Testis (tissue), 3 donors: Measurements from ENCODE around the gene TTC36. TPM values are rescaled to one million over a fixed set of nuclear protein-coding genes. Genes with fewer than 3 reads are reported as not detected.

Source experiments
- DNase-seq: peaks from one replicate; pipeline ENCODE4 v3.0.0-alpha.2; 2019
- H3K27ac ChIP-seq, 2 donors: fragments of 200-600 bp; sonication (generic); one replicate each; pipeline ENCODE4 v1.5.1; 2019
- H3K27me3 ChIP-seq: fragments of 200-600 bp; sonication (generic); one replicate; pipeline ENCODE4 v1.5.1; 2019
- H3K36me3 ChIP-seq: fragments of 200-600 bp; sonication (generic); one replicate; pipeline ENCODE4 v1.5.1; 2017; ENCODE audit warnings: low read depth; ENCODE audit errors: missing control alignments
- H3K4me1 ChIP-seq: fragments of 200-600 bp; sonication (generic); one replicate; pipeline ENCODE4 v1.5.1; 2019
- H3K4me3 ChIP-seq, 2 donors: fragments of 200-600 bp; sonication (generic); one replicate each; pipeline ENCODE4 v1.5.1; 2017 to 2019
- H3K9me3 ChIP-seq: fragments of 200-600 bp; sonication (generic); one replicate; pipeline ENCODE4 v1.5.1; 2017
- POLR2A ChIP-seq: fragments of 450-650 bp; IDR thresholded peaks from one replicate; pipeline ENCODE4 v1.6.1; 2017; ENCODE audit warnings: antibody characterized with exemption, mild to moderate bottlenecking, moderate library complexity
- WGBS, 2 donors: methylation state at CpG; one replicate each; pipeline ENCODE4 v1.1.5; 2018; 5-methylcytosine and 5-hydroxymethylcytosine counted together
- intact Hi-C: fragments of 100-400 bp; cut with DNase I; formaldehyde crosslinking; loops from one replicate; pipeline ENCODE4 v1.15.1; 2023; ENCODE audit warnings: low total_unique reads
- polyA plus RNA-seq: library from polyadenylated mRNA; stranded (reverse); fragments of 350-450 nt; fragmentation: Illumina TruSeq; extraction: RNeasy Lipid Tissue Mini Kit (QIAGEN cat#74804); gene quantifications from one replicate; pipeline ENCODE4 v1.2.3, GENCODE V29; 2014; ENCODE audit warnings: low read depth, low replicate concordance; ENCODE audit not compliant: insufficient read depth
- total RNA-seq, 2 donors: library from RNA; depleted of rRNA; stranded (reverse); fragments of >200 nt; gene quantifications; one replicate each; pipeline ENCODE4 v1.2.3, GENCODE V29; 2016
- TF ChIP-seq, protein P1 (sequence below), 3 experiments: fragments of 450-650 bp in 2 of 3; fragments of 200-600 bp in 1 of 3; sonication (generic) in 1 of 3; IDR thresholded peaks; one replicate each; pipeline ENCODE4 v1.5.1; 2016 to 2019; ENCODE audit warnings: antibody characterized with exemption in 3 of 3, mild to moderate bottlenecking in 2 of 3, moderate library complexity in 1 of 3

TTC36 gene
- total and polyA plus RNA-seq, 3 donors from 2014 or later: 4.9 to 5.7 TPM; not detected in 1

DNA sequence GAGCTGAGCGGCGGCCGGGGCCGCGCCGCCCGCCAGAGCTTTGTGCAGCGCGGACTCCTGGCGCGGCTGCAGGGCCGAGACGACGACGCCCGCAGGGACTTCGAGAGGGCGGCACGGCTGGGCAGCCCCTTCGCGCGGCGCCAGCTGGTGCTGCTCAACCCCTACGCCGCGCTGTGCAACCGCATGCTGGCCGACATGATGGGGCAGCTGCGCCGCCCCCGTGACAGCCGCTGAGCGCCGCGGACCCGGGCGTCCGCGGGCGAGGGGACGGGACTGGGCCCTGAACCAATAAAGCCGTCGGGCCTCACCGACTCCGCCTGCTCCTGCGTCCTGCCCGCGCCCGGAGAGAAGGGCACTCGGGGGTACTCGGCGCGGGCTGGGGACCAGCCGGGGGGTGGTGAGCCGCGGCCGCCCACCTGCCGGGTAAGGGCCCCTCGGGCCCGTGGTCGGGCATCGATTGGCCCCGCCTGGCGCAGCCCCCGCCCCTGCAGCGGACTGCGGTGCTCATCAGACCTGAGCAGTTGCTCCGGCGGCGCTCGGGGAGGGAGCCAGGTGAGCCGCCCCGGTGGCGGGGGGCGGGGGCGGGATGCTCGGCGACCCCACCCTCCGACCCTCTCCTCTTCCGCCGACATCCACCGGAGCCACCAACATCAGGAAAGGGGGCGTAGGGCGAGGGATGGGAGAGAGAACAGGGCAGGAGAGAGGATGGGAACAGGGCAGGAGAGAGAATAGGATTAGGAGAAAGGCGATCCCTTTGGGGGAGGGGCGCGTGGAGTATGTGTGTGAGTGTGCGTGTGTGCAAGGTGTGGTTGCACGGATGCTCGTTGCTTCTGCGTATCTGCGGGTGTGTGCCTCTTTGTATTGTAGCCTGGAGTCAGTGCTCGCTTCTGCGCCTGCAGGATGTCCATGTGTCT, 3.7 kb downstream of the TTC36 start, which contains the start of gene TMEM25:
TMEM25 (plus strand) TSS at position 510 of the 914 bp plus-strand sequence. CDS start 610 bp downstream, outside the sequence.
- Histone ChIP-seq H3K9me3 (no peaks in the 10 kb centered on the region), H3K36me3 (no peaks in the 10 kb centered on the region), H3K4me3 (peak within 1 kb of the TSS; percentile 85 to 90), H3K27me3 (no peaks in the 10 kb centered on the region), H3K27ac (peak within 1 kb of the TSS; percentile 71 to 86), H3K4me1 (peaks cover 15% of the 10 kb centered on the region)
- peak; percentile 88 for DNase-seq
- WGBS, 2 donors: 1% methylated on average over 27 to 46 of the region's 94 CpGs
- TF ChIP-seq, protein P1, sequence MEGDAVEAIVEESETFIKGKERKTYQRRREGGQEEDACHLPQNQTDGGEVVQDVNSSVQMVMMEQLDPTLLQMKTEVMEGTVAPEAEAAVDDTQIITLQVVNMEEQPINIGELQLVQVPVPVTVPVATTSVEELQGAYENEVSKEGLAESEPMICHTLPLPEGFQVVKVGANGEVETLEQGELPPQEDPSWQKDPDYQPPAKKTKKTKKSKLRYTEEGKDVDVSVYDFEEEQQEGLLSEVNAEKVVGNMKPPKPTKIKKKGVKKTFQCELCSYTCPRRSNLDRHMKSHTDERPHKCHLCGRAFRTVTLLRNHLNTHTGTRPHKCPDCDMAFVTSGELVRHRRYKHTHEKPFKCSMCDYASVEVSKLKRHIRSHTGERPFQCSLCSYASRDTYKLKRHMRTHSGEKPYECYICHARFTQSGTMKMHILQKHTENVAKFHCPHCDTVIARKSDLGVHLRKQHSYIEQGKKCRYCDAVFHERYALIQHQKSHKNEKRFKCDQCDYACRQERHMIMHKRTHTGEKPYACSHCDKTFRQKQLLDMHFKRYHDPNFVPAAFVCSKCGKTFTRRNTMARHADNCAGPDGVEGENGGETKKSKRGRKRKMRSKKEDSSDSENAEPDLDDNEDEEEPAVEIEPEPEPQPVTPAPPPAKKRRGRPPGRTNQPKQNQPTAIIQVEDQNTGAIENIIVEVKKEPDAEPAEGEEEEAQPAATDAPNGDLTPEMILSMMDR (IDR thresholded peaks at IDR 0.05): no peak
- no peak for TF ChIP-seq POLR2A
- intact Hi-C loops: no loop called here

DNA sequence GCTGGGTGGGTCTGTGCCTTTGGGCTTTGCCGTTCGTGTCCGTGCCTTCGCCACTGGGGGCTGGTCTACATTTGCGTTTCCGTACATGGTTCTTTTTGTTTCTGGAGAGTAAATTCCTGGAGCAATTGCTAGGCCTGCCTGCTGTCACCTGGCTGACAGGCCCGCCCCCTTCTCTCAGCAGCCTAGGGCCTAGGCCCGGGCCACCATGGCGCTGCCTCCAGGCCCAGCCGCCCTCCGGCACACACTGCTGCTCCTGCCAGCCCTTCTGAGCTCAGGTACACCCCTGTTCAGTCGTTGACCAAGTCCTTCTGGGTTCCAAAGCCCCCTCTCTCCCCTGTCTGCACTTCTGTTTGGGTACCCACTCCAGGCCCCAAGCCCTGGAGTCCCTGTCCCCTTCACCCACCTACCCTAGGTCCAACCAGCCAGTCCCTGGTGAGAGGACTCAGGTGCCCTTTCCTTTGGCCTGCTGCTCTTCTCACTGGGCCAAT, 4.4 kb downstream of the TTC36 start:
- intact Hi-C loops: no loop called here
- Histone ChIP-seq H3K27me3 (no peaks in the 10 kb centered on the region), H3K4me3 (peak overlapping the region; percentile 85 to 90), H3K27ac (peak overlapping the region in 1 of 2 donors; percentile 86), H3K9me3 (no peaks in the 10 kb centered on the region), H3K36me3 (no peaks in the 10 kb centered on the region), H3K4me1 (peaks cover 15% of the 10 kb centered on the region)
- no peak for DNase-seq
- TF ChIP-seq, protein P1 (IDR thresholded peaks at IDR 0.05): no peak
- no peak for TF ChIP-seq POLR2A
- 11 to 12% methylated on average over 5 to 12 of the region's 12 CpGs for WGBS, 2 donors

DNA sequence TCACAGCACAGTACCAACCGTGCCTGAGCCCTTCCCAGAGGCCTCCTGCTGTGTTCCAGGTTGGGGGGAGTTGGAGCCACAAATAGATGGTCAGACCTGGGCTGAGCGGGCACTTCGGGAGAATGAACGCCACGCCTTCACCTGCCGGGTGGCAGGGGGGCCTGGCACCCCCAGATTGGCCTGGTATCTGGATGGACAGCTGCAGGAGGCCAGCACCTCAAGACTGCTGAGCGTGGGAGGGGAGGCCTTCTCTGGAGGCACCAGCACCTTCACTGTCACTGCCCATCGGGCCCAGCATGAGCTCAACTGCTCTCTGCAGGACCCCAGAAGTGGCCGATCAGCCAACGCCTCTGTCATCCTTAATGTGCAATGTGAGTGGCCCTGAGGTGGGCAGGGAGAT, 4.8 kb downstream of the TTC36 start:
- DNase-seq: no peak

DNA sequence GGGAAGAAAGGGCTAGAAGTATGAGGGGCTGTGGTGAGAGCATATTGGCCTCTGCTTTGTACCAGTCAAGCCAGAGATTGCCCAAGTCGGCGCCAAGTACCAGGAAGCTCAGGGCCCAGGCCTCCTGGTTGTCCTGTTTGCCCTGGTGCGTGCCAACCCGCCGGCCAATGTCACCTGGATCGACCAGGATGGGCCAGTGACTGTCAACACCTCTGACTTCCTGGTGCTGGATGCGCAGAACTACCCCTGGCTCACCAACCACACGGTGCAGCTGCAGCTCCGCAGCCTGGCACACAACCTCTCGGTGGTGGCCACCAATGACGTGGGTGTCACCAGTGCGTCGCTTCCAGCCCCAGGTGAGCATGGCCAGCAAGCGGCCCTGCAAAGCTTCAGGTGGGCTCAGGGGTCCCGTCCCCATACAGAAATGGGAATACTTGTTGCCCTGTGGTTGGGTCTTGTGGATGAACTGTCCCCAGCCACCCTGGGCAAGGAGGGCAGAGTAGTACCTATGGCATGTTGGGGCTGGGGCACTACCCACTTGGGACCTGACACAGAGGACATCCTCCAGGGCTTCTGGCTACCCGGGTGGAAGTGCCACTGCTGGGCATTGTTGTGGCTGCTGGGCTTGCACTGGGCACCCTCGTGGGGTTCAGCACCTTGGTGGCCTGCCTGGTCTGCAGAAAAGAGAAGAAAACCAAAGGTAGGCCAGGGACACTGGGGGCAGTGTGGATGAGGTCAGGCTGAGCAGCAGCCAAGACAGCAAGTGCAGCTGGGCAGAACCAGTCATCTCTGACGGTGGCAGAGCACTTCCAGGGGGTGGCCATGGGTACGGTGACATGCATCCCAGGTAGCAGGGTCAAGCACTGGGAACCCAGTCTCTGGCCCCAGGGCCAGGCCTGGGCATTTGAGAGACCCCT, 5.8 kb downstream of the TTC36 start:
- DNase-seq: no peak
- peaks cover 15% of the 10 kb centered on the region for H3K4me1 ChIP-seq
- H3K27me3 ChIP-seq: no peaks in the 10 kb centered on the region

More for the DNA sequence above, 4.8 kb downstream of the TTC36 start:
- H3K27me3 ChIP-seq: no peaks in the 10 kb centered on the region
- no peak overlapping the region for H3K4me3 ChIP-seq
- no peak for TF ChIP-seq POLR2A
- TF ChIP-seq, protein P1 (IDR thresholded peaks at IDR 0.05): no peak
- peaks cover 15% of the 10 kb centered on the region for H3K4me1 ChIP-seq
- intact Hi-C loops: no loop called here
- no peaks in the 10 kb centered on the region for H3K36me3 ChIP-seq
- no peak overlapping the region for H3K27ac ChIP-seq
- no peaks in the 10 kb centered on the region for H3K9me3 ChIP-seq
- WGBS, 2 donors: 78 to 93% methylated on average over 5 to 10 of the region's 10 CpGs

More for the DNA sequence above, 5.8 kb downstream of the TTC36 start:
- Histone ChIP-seq H3K27ac (no peak overlapping the region), H3K36me3 (no peaks in the 10 kb centered on the region), H3K9me3 (no peaks in the 10 kb centered on the region), H3K4me3 (no peak overlapping the region)
- TF ChIP-seq, protein P1 (IDR thresholded peaks at IDR 0.05): no peak
- TF ChIP-seq POLR2A: no peak
- intact Hi-C loops: no loop called here
- WGBS, 2 donors: 93% methylated on average over 6 to 19 of the region's 19 CpGs
